Endothelial cell (in vitro differentiated cells): Measurements from ENCODE around the gene MPST. TPM values are rescaled to one million over a fixed set of nuclear protein-coding genes. Genes with fewer than 3 reads are reported as not detected.

ENCODE experiments used
- DNase-seq: peaks from one replicate; pipeline ENCODE4 v3.0.0; 2021; ENCODE audit warnings: low spot score
- H3K27ac Mint-ChIP-seq: one replicate; pipeline ENCODE4 v1.8.0; 2021; ENCODE audit warnings: mixed read lengths, inconsistent platforms; ENCODE audit not compliant: unreplicated experiment
- H3K27me3 Mint-ChIP-seq: one replicate; pipeline ENCODE4 v1.8.0; 2021; ENCODE audit warnings: mild to moderate bottlenecking, moderate library complexity, mixed read lengths, inconsistent platforms; ENCODE audit not compliant: unreplicated experiment
- H3K36me3 Mint-ChIP-seq: one replicate; pipeline ENCODE4 v1.8.0; 2021; ENCODE audit warnings: mild to moderate bottlenecking, low read depth, mixed read lengths, inconsistent platforms; ENCODE audit not compliant: unreplicated experiment
- H3K4me1 Mint-ChIP-seq: one replicate; pipeline ENCODE4 v1.8.0; 2021; ENCODE audit warnings: mild to moderate bottlenecking, mixed read lengths, inconsistent platforms; ENCODE audit not compliant: unreplicated experiment
- H3K4me3 Mint-ChIP-seq: one replicate; pipeline ENCODE4 v1.8.0; 2021; ENCODE audit warnings: mild to moderate bottlenecking, mixed read lengths, inconsistent platforms; ENCODE audit not compliant: unreplicated experiment
- H3K9me3 Mint-ChIP-seq: one replicate; pipeline ENCODE4 v1.8.0; 2021; ENCODE audit warnings: mixed read lengths, inconsistent platforms; ENCODE audit not compliant: unreplicated experiment
- CTCF ChIP-seq: fragments of 200-600 bp; sonication (generic); IDR thresholded peaks from one replicate; pipeline ENCODE4 v1.5.0; 2021; ENCODE audit warnings: antibody characterized with exemption; ENCODE audit not compliant: unreplicated experiment
- total RNA-seq: library from RNA; stranded (reverse); fragmentation: NEBNext Ultra II Directional; extraction: Animal tissue kit (Norgen Biotek cat#: 25700); gene quantifications from one replicate; pipeline ENCODE4 v1.2.1, GENCODE V29; 2021; ENCODE audit not compliant: unreplicated experiment

The MPST gene
- total RNA-seq, 1 donor from 2014 or later: 78.7 TPM

DNA sequence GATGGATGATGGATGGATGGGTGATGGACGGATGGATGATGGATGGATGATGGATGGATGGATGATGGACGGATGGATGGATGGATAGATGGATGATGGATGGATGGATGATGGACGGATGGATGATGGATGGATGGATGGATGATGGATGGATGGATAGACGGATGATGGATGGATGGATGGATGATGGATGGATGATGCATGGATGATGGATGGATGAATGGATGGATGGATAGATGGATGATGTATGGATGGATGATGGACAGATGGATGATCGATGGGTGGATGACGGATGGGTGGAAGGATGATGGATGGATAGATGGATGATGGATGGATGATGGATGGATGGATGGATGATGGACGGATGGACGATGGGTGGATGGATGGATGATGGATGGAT lies 53.1 kb downstream of the MPST start:
- Mint-ChIP-seq H3K4me3 (no peak overlapping the region), H3K27ac (no peak overlapping the region), H3K4me1 (no peaks in the 10 kb centered on the region), H3K27me3 (peaks cover 19% of the 10 kb centered on the region), H3K36me3 (no peaks in the 10 kb centered on the region), H3K9me3 (no peaks in the 10 kb centered on the region)
- TF ChIP-seq CTCF: no peak
- DNase-seq: no peak

DNA sequence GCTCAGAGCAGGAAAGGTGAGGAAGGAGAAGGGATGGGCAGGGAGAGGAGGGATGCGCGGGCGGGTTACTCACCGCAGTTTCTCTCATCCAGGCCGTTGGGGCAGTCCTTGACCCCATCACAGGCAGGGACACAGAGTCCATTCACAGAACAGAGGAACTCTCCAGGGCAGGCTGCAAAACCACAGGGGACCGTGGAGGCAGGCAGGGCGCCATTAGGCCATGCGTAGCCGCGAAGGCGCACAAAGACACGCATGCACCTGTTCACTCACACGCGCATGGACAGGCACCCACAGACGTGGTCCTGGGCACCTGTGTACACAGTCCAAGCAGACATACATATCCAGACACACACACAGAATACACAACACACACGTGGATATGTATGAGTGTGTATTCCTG lies 55.0 kb downstream of the MPST start:
- peaks cover 12% of the 10 kb centered on the region for H3K27me3 Mint-ChIP-seq

GRCh38 chr22:37075046-37075445 lies 55.5 kb downstream of the MPST start:
- H3K4me3 Mint-ChIP-seq: no peak overlapping the region

More for the DNA sequence above, 55.0 kb downstream of the MPST start:
- no peak overlapping the region for H3K4me3 Mint-ChIP-seq
- H3K4me1 Mint-ChIP-seq: peaks cover 13% of the 10 kb centered on the region
- no peak for DNase-seq
- TF ChIP-seq CTCF: no peak
- H3K27ac Mint-ChIP-seq: no peak overlapping the region
- no peaks in the 10 kb centered on the region for H3K36me3 Mint-ChIP-seq
- H3K9me3 Mint-ChIP-seq: no peaks in the 10 kb centered on the region

GRCh38 chr22:37075822-37076433 lies 56.4 kb downstream of the MPST start:
- Mint-ChIP-seq H3K4me3 (no peak overlapping the region), H3K9me3 (no peaks in the 10 kb centered on the region), H3K4me1 (peaks cover 19% of the 10 kb centered on the region), H3K27ac (no peak overlapping the region), H3K27me3 (peaks cover 7% of the 10 kb centered on the region), H3K36me3 (no peaks in the 10 kb centered on the region)
- no peak for TF ChIP-seq CTCF
- no peak for DNase-seq

More at GRCh38 chr22:37075046-37075445, 55.5 kb downstream of the MPST start:
- peaks cover 17% of the 10 kb centered on the region for H3K4me1 Mint-ChIP-seq
- no peak overlapping the region for H3K27ac Mint-ChIP-seq
- DNase-seq: no peak
- no peaks in the 10 kb centered on the region for H3K9me3 Mint-ChIP-seq
- TF ChIP-seq CTCF: no peak
- H3K36me3 Mint-ChIP-seq: no peaks in the 10 kb centered on the region
- peaks cover 9% of the 10 kb centered on the region for H3K27me3 Mint-ChIP-seq

DNA sequence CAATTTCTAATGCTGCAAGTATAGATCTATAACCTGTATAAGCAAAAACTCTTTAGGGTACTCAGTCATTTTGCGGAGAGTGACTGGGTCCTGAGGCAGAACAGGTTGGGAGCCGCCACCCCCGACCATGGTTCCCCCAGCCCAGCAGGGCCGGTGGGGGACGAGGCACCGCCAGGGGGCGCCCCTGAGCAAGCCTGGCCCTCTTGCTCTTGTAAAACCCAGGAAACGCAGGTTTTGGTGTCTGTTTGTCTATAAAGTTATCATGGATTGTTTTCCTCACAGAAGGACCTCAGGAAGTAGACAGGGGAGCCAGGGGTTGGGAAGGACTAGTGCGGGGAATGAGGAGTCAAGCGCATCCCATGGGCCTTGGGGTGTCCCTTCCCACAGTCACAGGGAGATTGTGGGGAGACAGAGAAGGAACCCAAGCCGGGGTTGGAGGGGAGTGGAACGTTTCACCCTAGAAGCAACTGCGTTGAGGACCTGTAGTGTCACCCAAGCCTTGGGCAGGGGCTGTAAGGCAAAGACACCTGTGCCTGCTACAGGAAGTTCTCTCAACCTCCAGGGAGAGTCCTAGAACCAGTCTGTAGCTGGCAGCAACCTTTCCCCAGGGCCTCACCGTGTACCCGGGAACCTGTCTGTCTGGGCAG lies 58.4 kb downstream of the MPST start:
- peak; percentile 84 for DNase-seq
- peaks cover 19% of the 10 kb centered on the region for H3K4me1 Mint-ChIP-seq
- no peaks in the 10 kb centered on the region for H3K36me3 Mint-ChIP-seq
- H3K4me3 Mint-ChIP-seq: no peak overlapping the region
- TF ChIP-seq CTCF: peak; percentile 93
- no peaks in the 10 kb centered on the region for H3K9me3 Mint-ChIP-seq
- H3K27ac Mint-ChIP-seq: no peak overlapping the region
- H3K27me3 Mint-ChIP-seq: peaks cover 9% of the 10 kb centered on the region
